Thoracic aorta (tissue), 2 donors: ENCODE data around the gene KLF11. TPM values are rescaled to one million over a fixed set of nuclear protein-coding genes. Genes with fewer than 3 reads are reported as not detected.

Experiments
- ATAC-seq: fragments of 150-250 bp; one replicate; pipeline ENCODE4 v1.8.0; 2017; ENCODE audit warnings: low read depth; ENCODE audit not compliant: insufficient number of reproducible peaks, low FRiP score
- DNase-seq: peaks from one replicate; pipeline ENCODE4 v3.0.0-alpha.2; 2020; ENCODE audit warnings: low spot score
- H3K27ac ChIP-seq, 2 donors: fragments of 200-600 bp; sonication (generic); 1 replicate in 1 of 2; 2 replicates in 1 of 2; pipeline ENCODE4 v1.5.1; 2016; ENCODE audit warnings: mild to moderate bottlenecking in 2 of 2, moderate library complexity in 2 of 2
- H3K27me3 ChIP-seq: fragments of 200-600 bp; sonication (generic); replicated peaks from 2 replicates; pipeline ENCODE4 v1.6.0; 2016; ENCODE audit warnings: mild to moderate bottlenecking; ENCODE audit not compliant: insufficient read depth
- H3K36me3 ChIP-seq: fragments of 200-600 bp; sonication (generic); one replicate; pipeline ENCODE4 v1.5.1; 2016
- H3K4me1 ChIP-seq, 2 donors: fragments of 200-600 bp; sonication (generic); 1 replicate in 1 of 2; 2 replicates in 1 of 2; pipeline versions ENCODE4 v1.5.1 to v1.6.0; 2016; ENCODE audit warnings: low read depth in 2 of 2, mild to moderate bottlenecking in 1 of 2; ENCODE audit not compliant: control insufficient read depth in 1 of 2
- H3K4me3 ChIP-seq: fragments of 200-600 bp; sonication (generic); 2 replicates; pipeline ENCODE4 v1.5.1; 2016; ENCODE audit warnings: mild to moderate bottlenecking
- H3K9me3 ChIP-seq: fragments of 200-600 bp; sonication (generic); 2 replicates; pipeline ENCODE4 v1.5.1; 2016
- total RNA-seq, 2 donors: library from RNA; depleted of rRNA; stranded (reverse); fragments of >200 nt; gene quantifications; one replicate each; pipeline versions ENCODE4 v1.1.0 to v1.2.3, GENCODE V29; 2016
- TF ChIP-seq, protein P1 (sequence below): fragments of 200-600 bp; sonication (generic); IDR thresholded peaks from one replicate; pipeline ENCODE4 v1.5.1; 2019; ENCODE audit warnings: antibody characterized with exemption

KLF11 gene
- total RNA-seq, 2 donors from 2014 or later, result 14.4 to 20.0 TPM

DNA sequence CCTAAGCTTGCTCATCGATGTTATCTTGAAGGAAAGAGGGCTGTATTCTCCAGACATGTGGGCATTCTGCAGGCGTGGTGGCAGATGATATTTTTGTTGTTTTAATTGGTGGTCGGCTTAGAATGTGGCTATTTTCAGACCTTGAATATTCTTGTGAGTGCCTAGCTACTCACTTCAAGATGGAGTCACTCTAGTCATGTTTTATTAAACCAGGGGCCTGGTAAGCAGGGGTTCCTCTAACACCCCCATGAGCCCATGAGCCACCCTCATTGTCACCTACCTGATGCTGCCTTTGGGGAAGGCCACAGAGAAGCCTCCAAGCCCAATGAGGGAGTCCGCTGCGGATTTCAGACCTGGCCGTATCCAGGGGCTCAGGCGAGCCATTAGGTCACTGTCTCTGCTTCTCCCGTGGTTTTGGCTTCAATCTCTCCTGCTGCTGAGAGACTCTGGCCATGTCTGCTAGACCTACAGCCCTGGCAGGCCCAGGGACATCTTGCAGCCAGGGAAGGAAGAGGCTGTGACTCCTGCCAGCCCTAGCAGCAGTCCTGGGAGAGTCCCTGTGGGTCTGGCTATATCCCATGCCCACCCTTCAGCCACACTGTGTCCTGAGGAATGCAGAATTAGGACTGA lies 16.3 kb upstream of the KLF11 start:
- no peaks in the 10 kb centered on the region for H3K27me3 ChIP-seq
- DNase-seq (no peak), ATAC-seq (no peak)
- H3K36me3 ChIP-seq, result no peaks in the 10 kb centered on the region
- H3K9me3 ChIP-seq, result no peaks in the 10 kb centered on the region
- no peaks in the 10 kb centered on the region for H3K4me1 ChIP-seq
- H3K27ac ChIP-seq, result no peak overlapping the region
- TF ChIP-seq, protein P1, sequence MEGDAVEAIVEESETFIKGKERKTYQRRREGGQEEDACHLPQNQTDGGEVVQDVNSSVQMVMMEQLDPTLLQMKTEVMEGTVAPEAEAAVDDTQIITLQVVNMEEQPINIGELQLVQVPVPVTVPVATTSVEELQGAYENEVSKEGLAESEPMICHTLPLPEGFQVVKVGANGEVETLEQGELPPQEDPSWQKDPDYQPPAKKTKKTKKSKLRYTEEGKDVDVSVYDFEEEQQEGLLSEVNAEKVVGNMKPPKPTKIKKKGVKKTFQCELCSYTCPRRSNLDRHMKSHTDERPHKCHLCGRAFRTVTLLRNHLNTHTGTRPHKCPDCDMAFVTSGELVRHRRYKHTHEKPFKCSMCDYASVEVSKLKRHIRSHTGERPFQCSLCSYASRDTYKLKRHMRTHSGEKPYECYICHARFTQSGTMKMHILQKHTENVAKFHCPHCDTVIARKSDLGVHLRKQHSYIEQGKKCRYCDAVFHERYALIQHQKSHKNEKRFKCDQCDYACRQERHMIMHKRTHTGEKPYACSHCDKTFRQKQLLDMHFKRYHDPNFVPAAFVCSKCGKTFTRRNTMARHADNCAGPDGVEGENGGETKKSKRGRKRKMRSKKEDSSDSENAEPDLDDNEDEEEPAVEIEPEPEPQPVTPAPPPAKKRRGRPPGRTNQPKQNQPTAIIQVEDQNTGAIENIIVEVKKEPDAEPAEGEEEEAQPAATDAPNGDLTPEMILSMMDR, result no peak
- no peak overlapping the region for H3K4me3 ChIP-seq

DNA sequence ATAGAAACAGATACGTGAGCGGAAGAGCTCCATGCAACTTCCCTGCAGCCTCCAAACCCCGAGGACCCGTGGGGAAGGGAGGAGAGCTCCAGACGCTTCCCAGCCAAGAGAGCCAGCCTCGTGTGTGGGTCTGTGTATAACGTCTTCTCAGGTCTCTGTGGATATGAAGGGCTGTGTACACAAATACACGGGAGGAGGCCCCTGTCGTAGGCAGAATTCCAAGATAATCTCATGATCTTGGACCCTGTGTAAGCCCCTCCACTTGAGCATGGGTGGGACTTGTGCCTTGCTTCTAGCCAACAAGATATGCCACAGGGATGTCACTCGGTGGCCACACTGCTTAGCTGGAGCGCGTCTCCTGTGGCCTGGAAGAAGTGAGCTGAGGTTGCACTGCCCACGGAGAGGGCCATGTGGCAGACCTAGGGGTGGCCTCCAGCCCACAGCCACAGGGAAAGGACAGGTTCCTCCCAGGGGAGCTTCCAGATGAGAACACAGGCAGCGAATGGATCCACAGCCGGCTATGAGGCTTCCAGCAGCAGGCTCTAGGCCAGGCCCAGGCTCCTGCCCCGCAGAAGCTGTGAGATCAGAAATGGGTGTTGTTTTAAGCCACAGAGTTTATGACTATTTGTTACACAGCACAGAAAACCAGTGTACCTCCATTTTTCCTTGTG lies 15.6 kb upstream of the KLF11 start:
- TF ChIP-seq, protein P1, result no peak
- DNase-seq (no peak), ATAC-seq (no peak)
- H3K27ac ChIP-seq, result no peak overlapping the region
- H3K9me3 ChIP-seq, result no peaks in the 10 kb centered on the region
- H3K36me3 ChIP-seq, result no peaks in the 10 kb centered on the region
- no peaks in the 10 kb centered on the region for H3K27me3 ChIP-seq
- no peaks in the 10 kb centered on the region for H3K4me1 ChIP-seq
- no peak overlapping the region for H3K4me3 ChIP-seq

DNA sequence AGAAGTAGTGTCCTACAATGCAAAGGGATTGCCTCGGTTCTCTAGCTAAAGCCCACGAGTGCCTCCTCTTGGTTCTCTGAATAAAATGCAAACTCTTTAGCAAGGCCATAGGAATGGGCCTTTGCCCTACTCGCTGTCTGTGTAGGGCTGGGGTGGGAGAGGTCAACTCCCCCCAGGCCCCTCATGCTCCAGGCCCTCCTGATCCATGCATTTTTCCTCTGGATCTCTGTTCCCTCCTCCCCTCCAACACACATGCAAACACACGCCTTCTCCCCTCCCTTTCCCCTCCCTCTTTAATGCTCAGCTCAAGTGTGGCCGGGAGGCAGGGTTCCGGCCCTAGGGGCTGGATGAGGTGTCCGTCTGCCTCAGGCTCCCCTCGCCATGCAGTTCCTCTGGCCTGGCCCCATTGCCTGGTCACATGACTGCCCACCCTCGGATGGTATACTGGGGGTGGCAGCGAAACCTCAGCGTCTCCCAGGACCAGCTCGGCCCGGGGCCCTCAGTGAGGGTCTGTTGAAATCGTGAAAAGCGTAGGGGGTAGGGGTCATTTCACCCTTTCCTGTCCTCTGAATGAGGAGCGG lies 14.9 kb upstream of the KLF11 start:
- Histone ChIP-seq H3K4me1 (no peaks in the 10 kb centered on the region), H3K27me3 (no peaks in the 10 kb centered on the region), H3K9me3 (no peaks in the 10 kb centered on the region), H3K4me3 (no peak overlapping the region), H3K36me3 (no peaks in the 10 kb centered on the region), H3K27ac (no peak overlapping the region)
- ATAC-seq (no peak), DNase-seq (no peak)
- TF ChIP-seq, protein P1, result no peak

DNA sequence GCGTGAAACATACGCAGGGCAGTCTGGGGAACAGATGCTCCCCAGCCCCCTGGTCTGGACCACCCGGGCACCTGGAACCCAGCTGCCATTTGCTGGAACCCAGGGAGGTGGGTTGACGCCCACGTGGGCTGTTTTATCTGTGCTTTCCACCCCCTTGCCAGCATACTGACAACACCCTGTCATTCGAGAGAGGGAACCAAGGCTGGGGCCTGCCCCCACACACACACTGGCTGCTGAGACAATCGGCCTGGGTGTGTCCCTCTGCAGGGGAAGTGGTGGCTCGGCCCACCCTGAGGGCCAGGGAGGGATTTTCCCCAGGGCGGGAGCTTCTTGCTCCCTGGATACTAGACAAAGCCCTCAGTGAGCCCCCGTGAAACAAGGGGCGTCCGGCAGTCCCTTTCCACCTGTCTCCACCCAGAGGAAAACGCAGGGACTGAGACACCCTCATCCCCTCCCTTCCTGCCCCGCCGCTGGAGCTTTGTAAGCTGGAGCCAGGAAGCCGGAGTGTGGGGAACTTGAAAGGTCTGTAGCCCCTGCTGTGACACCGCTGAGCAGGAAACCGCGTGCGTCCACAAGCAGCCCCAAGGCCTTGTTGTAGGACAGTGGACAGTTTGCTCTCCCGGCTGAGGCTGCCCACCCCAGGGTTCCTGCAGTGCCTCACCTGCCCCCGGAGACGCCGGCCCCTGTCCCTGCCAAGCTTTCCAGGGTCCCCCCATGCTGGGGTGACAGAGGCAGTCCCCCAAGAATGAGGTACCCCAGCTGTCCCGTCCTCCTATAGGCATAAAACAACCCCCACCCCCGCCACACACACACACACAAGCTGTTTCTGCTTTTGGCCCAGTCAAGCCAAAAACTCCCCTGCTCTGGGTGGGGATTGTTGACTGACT lies 14.1 kb upstream of the KLF11 start:
- H3K9me3 ChIP-seq, result no peaks in the 10 kb centered on the region
- no peaks in the 10 kb centered on the region for H3K27me3 ChIP-seq
- ATAC-seq, result no peak
- TF ChIP-seq, protein P1, result no peak
- H3K27ac ChIP-seq, result peak overlapping the region in 1 of 2 donors; percentile 30
- H3K4me3 ChIP-seq, result peak overlapping the region; percentile 29
- H3K36me3 ChIP-seq, result no peaks in the 10 kb centered on the region
- no peaks in the 10 kb centered on the region for H3K4me1 ChIP-seq
- DNase-seq, result no peak

DNA sequence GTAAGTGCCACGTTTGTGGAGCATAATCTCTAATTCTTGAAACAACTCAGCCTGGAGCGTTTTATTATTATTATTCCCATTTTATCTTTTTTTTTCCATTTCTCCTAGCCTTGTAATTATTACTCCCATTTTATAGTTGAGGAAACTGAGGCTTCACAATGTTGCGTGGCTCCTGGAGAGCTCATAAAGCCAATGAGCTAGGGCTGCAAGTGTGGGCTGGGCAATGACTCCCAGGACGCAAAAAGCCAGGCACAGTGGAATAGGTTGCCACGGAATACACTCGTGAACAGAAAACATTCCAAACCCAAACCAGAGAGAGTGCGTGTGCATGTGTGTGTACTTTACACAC lies 13.5 kb upstream of the KLF11 start:
- Histone ChIP-seq H3K27ac (no peak overlapping the region), H3K4me3 (no peak overlapping the region), H3K9me3 (no peaks in the 10 kb centered on the region), H3K27me3 (no peaks in the 10 kb centered on the region), H3K4me1 (no peaks in the 10 kb centered on the region), H3K36me3 (no peaks in the 10 kb centered on the region)
- ATAC-seq (no peak), DNase-seq (no peak)
- TF ChIP-seq, protein P1, result no peak
